ENCODE results near the gene RFPL3. TPM values are rescaled to one million over a fixed set of nuclear protein-coding genes. Genes with fewer than 3 reads are reported as not detected.
"Not testable (repeated sequence)": the region's sequence is repeated elsewhere in the genome, so short reads cannot be mapped to it uniquely, and the experiment has no call there.

Gene RFPL3
- total and polyA plus RNA-seq, 2 donors, result not detected

DNA sequence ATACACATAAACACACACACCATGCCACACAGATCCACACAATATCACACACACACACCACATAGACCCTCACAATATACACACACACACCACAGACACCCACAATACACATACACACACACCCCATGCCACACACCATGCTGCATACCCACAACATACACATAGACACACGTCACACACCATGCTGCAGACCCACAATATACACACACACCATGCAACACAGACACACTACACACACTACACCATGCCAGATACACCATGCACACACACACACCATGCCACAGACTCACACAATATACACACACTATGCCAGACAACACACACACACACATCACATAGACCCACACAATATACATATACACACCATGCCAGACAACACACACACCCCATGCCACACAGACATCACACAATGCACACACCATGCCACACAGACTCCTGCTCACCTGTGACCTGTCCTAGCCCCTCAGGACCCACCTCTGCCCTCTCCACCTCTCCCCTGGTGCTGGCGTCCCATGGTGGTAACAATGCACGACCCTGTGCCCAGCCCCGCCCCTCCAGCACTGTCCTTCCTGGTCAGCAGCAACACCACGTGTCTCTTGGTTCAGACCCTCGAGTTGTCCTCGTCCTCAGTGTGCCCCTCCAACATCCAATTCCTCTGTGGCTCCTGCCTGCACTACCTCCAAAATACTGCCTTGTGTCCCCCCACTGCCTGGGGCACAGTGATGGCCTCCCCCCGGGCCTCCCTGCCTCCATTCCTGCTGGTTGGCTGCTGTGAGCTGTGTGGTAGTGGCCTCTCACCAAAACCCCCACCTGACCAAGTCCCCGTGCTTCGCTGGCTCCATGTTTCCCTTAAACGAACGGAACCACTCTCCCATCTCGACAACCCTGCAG, 23.7 kb upstream of the RFPL3 start:
- Histone ChIP-seq H3K4me1 (ENCODE audit: insufficient read depth) (no peaks in the 10 kb centered on the region), H3K36me3 (ENCODE audit: insufficient read depth) (no peaks in the 10 kb centered on the region), H3K27ac (ENCODE audit: low read depth) (no peak overlapping the region), H3K4me3 (ENCODE audit: low read depth, low read length) (no peak overlapping the region)
- 68% methylated on average over 13 of the region's 13 CpGs for WGBS
- DNase-seq (ENCODE audit: extremely low spot score), result no peak

- 71% methylated on average over 17 of the region's 17 CpGs for WGBS
- DNase-seq (ENCODE audit: extremely low spot score), result no peak
- Histone ChIP-seq H3K27ac (ENCODE audit: low read depth) (no peak overlapping the region), H3K4me3 (ENCODE audit: low read depth, low read length) (no peak overlapping the region), H3K36me3 (ENCODE audit: insufficient read depth) (no peaks in the 10 kb centered on the region), H3K4me1 (ENCODE audit: insufficient read depth) (no peaks in the 10 kb centered on the region)
Measured at GRCh38 chr22:32334660-32335365, 22.9 kb upstream of the RFPL3 start.

GRCh38 chr22:32335471-32335870, 22.2 kb upstream of the RFPL3 start:
- H3K4me3 ChIP-seq (ENCODE audit: low read depth, low read length), result no peak overlapping the region
- WGBS, result 85% methylated on average over 10 of the region's 10 CpGs
- H3K36me3 ChIP-seq (ENCODE audit: insufficient read depth), result no peaks in the 10 kb centered on the region
- DNase-seq (ENCODE audit: extremely low spot score), result no peak
- H3K4me1 ChIP-seq (ENCODE audit: insufficient read depth), result no peaks in the 10 kb centered on the region
- H3K27ac ChIP-seq (ENCODE audit: low read depth), result no peak overlapping the region

DNA sequence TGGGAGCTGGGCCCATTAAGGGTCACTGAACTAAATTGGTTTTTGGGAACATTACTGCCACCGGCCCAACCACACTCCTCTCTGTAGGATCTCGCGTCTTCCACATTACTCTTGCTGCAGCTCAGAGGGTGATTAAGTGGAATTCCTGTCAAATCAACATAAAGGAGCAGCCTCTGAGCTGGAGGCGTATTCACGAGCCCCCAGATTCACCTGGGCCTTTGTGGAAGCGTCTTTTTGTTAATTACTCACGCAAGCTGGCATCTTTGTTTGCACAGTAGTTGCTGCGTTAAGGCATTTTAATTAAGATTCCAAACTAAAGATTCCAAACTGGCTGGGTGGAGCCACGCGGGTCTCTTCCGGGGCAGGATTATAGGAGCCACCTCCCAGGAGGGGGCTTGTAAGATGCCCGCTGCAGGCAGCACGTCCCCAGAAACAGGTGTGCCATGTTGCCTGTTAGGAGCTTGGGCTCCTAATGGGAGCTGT, 21.5 kb upstream of the RFPL3 start:
- Histone ChIP-seq H3K27ac (ENCODE audit: low read depth) (no peak overlapping the region), H3K4me3 (ENCODE audit: low read depth, low read length) (no peak overlapping the region), H3K36me3 (ENCODE audit: insufficient read depth) (no peaks in the 10 kb centered on the region), H3K4me1 (ENCODE audit: insufficient read depth) (no peaks in the 10 kb centered on the region)
- no peak for DNase-seq (ENCODE audit: extremely low spot score)
- WGBS, result 62% methylated on average over 13 of the region's 13 CpGs

GRCh38 chr22:32336771-32337424, 20.8 kb upstream of the RFPL3 start:
- 47% methylated on average over 10 of the region's 10 CpGs for WGBS
- DNase-seq (ENCODE audit: extremely low spot score), result no peak

DNA sequence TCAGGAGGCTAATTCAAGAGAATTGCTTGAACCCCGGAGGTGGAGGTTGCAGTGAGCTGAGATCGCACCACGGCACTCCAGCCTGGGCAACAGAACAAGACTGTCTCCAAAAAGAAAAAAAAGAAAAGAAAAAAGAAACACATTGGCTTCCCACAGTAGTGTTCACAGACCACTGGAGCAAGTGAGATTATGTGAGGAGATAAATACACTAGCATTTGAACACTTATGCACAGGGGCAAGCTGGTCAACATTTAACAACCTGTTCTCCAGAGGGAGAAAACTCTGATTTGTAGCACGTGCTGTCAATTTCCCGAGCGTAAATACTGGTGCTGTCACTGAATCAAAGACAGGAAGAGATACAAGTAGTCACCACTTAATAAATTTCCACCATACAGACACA, 20.2 kb upstream of the RFPL3 start:
- not testable (repeated sequence) for H3K36me3 ChIP-seq (ENCODE audit: insufficient read depth); H3K4me3 ChIP-seq (ENCODE audit: low read depth, low read length); H3K27ac ChIP-seq (ENCODE audit: low read depth); DNase-seq (ENCODE audit: extremely low spot score); H3K4me1 ChIP-seq (ENCODE audit: insufficient read depth)
- 47% methylated on average over 6 of the region's 6 CpGs for WGBS

More at GRCh38 chr22:32336771-32337424, 20.8 kb upstream of the RFPL3 start:
- Histone ChIP-seq H3K27ac (ENCODE audit: low read depth) (no peak overlapping the region), H3K36me3 (ENCODE audit: insufficient read depth) (no peaks in the 10 kb centered on the region), H3K4me3 (ENCODE audit: low read depth, low read length) (no peak overlapping the region), H3K4me1 (ENCODE audit: insufficient read depth) (no peaks in the 10 kb centered on the region)

DNA sequence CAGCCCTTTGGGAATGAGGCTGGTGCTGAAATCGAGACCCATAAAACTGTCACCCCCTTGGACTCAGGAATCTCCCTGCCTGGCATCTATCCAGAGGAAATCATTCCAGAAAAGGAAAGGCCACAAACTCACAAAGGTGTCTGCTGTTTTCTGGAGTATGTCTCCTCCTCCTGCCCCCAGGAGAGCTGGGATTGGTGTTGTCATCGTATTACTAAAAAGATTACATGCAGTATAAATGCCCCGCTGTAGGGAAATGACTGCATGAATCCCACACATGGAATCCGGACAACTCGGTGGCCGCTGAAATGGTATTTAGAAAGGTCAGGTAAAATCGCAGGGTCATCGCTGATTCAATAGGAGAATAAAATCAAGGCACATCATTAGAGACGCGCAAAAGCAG, 18.9 kb upstream of the RFPL3 start:
- H3K36me3 ChIP-seq (ENCODE audit: insufficient read depth), result no peaks in the 10 kb centered on the region

DNA sequence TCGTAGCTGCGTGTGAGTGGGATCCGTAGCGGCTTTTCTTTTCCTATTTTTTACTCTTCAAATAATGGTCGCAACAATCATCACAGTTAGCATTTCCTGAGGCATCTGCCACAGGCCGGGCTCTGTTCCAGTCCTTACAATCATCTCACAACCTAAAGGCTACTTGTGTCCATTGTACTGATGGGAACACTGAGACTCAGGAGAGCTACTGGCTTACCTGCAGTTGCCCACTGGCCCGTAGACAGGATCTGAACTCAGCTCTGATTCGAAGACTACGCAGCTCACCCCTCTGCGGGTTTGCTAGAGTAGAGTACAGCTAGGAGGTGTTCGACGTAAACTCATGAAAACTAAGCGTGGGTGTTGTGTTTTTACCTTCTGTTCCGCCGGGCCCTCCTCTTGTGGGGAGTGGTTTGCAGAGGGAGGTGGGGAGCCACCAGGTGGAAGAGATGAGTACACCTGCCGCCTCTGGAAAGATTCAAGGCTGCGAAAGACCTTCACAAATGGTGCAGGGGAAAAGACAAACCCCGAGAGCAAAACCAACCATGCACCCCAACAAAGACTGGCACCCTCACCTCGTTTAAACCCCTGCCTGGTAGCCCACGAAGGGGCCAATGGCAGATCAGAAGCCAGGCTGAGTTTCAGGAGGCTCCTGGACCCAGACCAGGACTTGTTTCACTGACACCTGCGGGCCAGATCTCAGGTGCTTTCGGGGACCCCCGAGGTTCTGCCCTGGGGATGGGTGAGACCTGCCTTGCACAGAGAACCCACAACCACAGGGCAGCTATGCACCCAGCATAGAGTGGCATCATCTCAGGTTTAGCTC, 18.3 kb upstream of the RFPL3 start:
- Histone ChIP-seq H3K27ac (ENCODE audit: low read depth) (no peak overlapping the region), H3K4me1 (ENCODE audit: insufficient read depth) (no peaks in the 10 kb centered on the region), H3K4me3 (ENCODE audit: low read depth, low read length) (no peak overlapping the region), H3K36me3 (ENCODE audit: insufficient read depth) (no peaks in the 10 kb centered on the region)
- DNase-seq (ENCODE audit: extremely low spot score), result no peak
- 88% methylated on average over 23 of the region's 23 CpGs for WGBS

More for the DNA sequence above, 18.9 kb upstream of the RFPL3 start:
- H3K4me1 ChIP-seq (ENCODE audit: insufficient read depth), result no peaks in the 10 kb centered on the region
- H3K4me3 ChIP-seq (ENCODE audit: low read depth, low read length), result no peak overlapping the region
- DNase-seq (ENCODE audit: extremely low spot score), result no peak
- WGBS, result 68% methylated on average over 10 of the region's 10 CpGs
- no peak overlapping the region for H3K27ac ChIP-seq (ENCODE audit: low read depth)

- Histone ChIP-seq H3K27ac (ENCODE audit: low read depth) (no peak overlapping the region), H3K4me1 (ENCODE audit: insufficient read depth) (no peaks in the 10 kb centered on the region), H3K4me3 (ENCODE audit: low read depth, low read length) (no peak overlapping the region), H3K36me3 (ENCODE audit: insufficient read depth) (no peaks in the 10 kb centered on the region)
- DNase-seq (ENCODE audit: extremely low spot score), result no peak
- 81% methylated on average over 11 of the region's 11 CpGs for WGBS
Measured at GRCh38 chr22:32340411-32340810, 17.3 kb upstream of the RFPL3 start.

GRCh38 chr22:32341122-32341740, 16.4 kb upstream of the RFPL3 start:
- DNase-seq (ENCODE audit: extremely low spot score), result no peak
- H3K27ac ChIP-seq (ENCODE audit: low read depth), result no peak overlapping the region
- WGBS, result 76% methylated on average over 13 of the region's 13 CpGs
- H3K4me1 ChIP-seq (ENCODE audit: insufficient read depth), result no peaks in the 10 kb centered on the region
- H3K4me3 ChIP-seq (ENCODE audit: low read depth, low read length), result no peak overlapping the region
- H3K36me3 ChIP-seq (ENCODE audit: insufficient read depth), result no peaks in the 10 kb centered on the region

GRCh38 chr22:32342977-32343376, 14.7 kb upstream of the RFPL3 start:
- no peak overlapping the region for H3K4me3 ChIP-seq (ENCODE audit: low read depth, low read length)
- H3K27ac ChIP-seq (ENCODE audit: low read depth), result no peak overlapping the region
- 72% methylated on average over 2 of the region's 2 CpGs for WGBS
- H3K36me3 ChIP-seq (ENCODE audit: insufficient read depth), result no peaks in the 10 kb centered on the region
- no peak for DNase-seq (ENCODE audit: extremely low spot score)
- no peaks in the 10 kb centered on the region for H3K4me1 ChIP-seq (ENCODE audit: insufficient read depth)

- 62% methylated on average over 5 of the region's 5 CpGs for WGBS
- Histone ChIP-seq H3K27ac (ENCODE audit: low read depth) (no peak overlapping the region), H3K36me3 (ENCODE audit: insufficient read depth) (no peaks in the 10 kb centered on the region), H3K4me3 (ENCODE audit: low read depth, low read length) (no peak overlapping the region), H3K4me1 (ENCODE audit: insufficient read depth) (no peaks in the 10 kb centered on the region)
- no peak for DNase-seq (ENCODE audit: extremely low spot score)
Measured at GRCh38 chr22:32343941-32344340, 13.7 kb upstream of the RFPL3 start.

Data from urinary bladder (tissue), 4 donors.